Mammary epithelial cell (primary cell): Measurements from ENCODE around the gene LSMEM2.

Source experiments
- CTCF ChIP-seq, 2 donors: IDR thresholded peaks in 1 of 2; conservative IDR thresholded peaks in 1 of 2; 2 replicates each; pipeline ENCODE4 v1.5.1; 2011 to 2012; ENCODE audit warnings: inconsistent platforms in 2 of 2, low read length in 2 of 2, mild to moderate bottlenecking in 2 of 2, control low read depth in 1 of 2, low read depth in 1 of 2; ENCODE audit not compliant: insufficient read depth in 1 of 2; ENCODE audit errors: extremely low read depth in 1 of 2
- EZH2 ChIP-seq: IDR thresholded peaks from 2 replicates; pipeline ENCODE4 v1.6.1; 2012; ENCODE audit warnings: low read length, inconsistent platforms, borderline replicate concordance

- TF ChIP-seq CTCF (conservative IDR thresholded peaks at IDR 0.05 in 1 of 2, IDR thresholded peaks at IDR 0.05 in 1 of 2; ENCODE audit: extremely low read depth in 1 of 2, insufficient read depth in 1 of 2, low read depth in 1 of 2, low read length in 2 of 2) (no peak), EZH2 (no peak)
These were observed 23.7 kb upstream of the LSMEM2 start for GRCh38 chr3:50255251-50255615.
